GM10847 (cell line): Measurements from ENCODE around the gene REC8.

Experiments
- POLR2A ChIP-seq: IDR thresholded peaks from 2 replicates; pipeline ENCODE4 v1.6.1; 2011; ENCODE audit not compliant: insufficient read length; ENCODE audit errors: extremely low read depth

REC8 gene

DNA sequence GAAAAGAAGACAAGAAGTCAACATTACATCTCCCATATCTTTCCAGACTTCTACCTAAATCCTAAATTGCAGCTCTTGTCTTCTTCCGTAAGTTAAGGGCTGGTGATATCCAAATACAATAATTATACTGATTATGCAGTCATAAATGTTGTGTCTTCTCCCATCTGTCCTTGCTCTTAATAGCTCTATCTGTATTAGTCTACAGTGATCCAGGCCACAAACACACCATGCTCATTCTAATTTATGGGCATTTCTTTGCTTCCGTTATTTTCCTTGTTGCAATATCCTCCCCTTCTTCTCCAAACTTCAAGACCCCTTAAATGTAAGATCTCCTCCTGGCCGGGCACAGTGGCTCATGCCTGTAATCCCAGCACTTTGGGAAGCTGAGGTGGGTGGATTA lies 47.6 kb downstream of the REC8 start:
- TF ChIP-seq POLR2A: no peak

DNA sequence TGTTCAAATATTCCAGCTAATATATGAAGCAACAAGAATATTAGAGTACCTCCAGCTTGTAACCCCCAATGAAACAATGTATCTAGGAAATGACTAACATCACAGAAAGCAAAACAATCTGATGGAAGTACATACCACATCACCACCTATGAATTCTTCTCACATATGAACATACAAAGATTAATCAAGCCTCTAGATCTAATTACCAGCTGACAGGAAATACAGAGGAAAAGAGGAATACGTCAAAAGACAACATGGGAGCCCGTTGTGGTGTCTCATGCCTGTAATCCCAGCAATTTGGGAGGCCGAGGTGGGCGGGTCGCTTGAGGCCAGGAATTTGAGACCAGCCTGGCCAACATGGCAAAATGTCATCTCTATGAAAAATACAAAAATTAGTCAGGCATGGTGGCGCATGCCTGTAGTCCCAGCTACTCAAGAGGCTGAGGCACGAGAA lies 52.8 kb downstream of the REC8 start:
- TF ChIP-seq POLR2A: no peak

DNA sequence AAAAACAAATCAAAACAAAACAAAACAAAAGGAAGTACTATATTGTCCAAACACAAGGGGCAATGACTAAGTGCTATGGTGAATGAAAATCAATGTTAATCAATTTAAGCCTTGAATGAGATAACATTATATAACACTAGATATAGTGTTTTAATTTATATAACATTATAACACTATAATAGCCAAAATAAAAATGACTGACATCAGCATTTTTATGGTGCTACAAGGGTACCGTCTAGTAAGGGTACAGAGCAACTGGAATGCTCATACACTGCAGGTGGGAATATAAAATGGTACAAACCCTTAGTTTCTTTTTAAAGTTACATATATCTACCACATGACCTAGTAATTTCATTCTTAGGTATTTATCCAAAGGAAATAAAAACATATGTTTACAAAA lies 54.6 kb downstream of the REC8 start:
- TF ChIP-seq POLR2A: no peak

DNA sequence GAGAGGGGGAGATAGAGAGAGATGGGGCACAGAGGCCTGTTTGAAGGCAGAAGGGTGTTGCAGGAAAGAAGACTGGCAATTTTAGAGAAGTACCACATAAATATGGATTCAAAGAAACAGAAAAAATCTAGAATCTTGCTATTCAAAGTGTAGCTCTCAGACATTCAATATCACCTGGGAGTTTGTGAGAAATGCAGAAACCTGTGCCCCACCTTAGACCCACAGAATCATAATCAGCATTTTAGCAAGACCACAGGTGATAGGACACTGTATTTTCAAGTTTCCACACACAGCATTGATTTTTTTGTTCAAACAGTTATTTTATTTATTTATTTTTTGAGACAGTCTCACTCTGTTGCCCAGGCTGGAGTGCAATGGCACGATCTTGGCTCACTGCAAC lies 57.0 kb downstream of the REC8 start:
- TF ChIP-seq POLR2A: no peak
